GDM1 (cell line): ENCODE data around the gene DCTPP1.

Experiments used
- DNase-seq: peaks from one replicate; lab custom pipeline; 2025; lab: John Stamatoyannopoulos, UW

DCTPP1 gene

DNA sequence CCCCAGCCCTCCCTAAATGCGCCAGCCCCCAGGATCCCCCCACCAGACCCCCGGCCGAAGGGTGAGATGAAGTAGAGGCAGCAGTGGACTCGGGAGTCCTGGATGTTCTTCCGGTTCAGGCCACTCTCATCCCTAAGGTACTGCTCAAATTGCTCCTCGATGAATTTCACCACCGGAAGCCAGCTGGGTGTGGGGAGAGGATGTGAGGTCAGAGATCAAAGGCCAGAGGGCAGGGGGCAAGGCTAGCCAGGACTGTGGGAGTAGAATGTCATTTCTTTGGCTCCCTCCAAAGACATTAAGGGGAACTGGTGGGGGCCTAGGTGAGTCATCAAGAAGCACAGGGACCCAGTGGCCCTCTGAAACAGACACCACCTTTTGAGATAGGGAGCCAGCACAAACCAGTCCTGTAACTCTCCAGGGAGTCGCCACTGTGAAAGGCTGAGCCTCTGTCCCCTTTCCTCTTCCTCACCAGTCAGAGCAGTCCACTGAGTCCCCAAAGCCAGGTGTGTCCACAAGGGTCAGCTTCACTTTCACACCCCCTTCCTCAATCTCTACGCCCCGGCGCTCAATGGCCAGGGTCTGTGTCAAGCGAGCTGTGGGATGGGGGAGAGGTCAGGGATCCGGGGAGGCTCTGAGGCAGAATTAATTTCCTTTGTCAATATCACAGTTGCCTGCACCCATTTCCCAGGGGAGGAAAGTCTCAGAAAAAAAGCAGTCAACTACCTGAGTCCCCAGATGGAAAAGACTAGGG lies 48.4 kb downstream of the DCTPP1 start:
- no peak for DNase-seq

DNA sequence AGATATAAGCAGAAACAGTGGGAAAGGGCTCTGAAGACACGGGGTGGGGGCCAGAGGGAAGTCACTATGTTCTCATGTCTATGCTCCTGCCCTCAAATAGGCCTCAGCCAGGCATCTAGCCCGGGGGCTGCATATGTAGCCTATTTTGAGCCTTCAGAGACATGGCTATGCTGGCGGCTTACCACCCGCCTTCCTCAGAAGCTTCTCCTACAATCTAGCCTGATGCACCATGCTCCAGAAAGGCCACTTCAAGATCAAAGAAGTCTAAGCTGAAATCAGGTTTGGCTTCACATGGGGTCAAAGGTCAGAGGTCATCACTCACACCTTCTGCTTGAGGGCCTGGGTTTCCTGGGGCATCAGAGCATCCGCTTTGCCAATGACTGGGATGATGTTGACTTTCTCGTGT lies 49.0 kb downstream of the DCTPP1 start:
- DNase-seq = no peak

DNA sequence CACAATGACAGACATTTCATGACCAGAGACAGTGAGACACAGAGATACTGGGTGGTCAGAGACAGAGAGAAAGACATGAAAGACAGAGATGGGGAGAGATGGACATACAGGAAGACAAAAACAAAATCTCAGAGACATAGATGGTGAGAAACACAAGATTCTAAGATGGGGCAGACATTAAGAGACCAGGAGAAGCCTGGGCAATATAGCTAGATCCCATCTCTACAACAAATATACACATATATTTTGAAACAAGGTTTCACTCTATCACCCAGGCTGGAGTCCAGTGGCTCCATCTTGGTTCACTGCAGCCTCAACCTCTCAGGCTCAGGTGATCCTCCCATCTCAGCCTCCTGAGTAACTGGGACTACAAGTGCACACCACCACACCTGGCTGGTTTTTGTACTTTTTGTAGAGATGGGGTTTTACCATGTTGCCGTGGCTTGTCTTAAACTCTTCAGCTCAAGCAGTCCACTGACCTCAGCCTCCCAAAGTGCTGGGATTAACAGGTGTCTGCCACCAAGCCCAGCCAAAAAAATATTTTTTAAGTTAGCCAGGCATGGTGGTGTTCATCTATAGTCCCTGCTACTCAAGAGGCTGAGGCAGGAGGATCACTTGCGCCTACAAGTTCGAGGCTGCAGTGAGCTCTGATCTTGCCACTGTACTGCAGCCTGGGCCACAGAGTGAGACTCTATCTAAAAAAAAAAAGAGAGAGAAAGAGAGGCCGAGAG lies 49.6 kb downstream of the DCTPP1 start:
- DNase-seq = no peak

GRCh38 chr16:30379158-30379783 lies 50.6 kb downstream of the DCTPP1 start:
- no peak for DNase-seq

- DNase-seq = peak; percentile 98
Observed at GRCh38 chr16:30378236-30379157, 51.3 kb downstream of the DCTPP1 start.

DNA sequence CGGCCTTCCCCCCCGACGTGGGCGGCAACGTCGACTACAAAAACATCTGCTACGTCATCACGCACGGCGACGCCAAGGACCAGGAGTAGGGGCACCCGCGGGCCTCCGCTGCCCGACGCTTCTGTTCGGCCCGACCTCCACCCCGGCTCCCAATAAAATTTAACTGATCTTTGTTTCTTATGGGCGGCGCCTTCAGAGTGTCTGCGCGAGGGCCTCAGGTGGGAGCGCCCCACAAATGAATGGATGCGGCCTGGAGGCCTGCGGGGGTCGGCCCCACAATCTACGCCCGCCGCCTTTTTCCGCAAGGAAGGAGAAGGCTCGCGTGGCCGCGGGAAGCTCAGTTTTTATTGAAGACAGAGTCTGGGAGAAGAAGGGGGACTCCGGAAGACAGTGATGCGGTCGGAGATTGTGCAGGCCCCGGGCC lies 52.0 kb downstream of the DCTPP1 start:
- peak; percentile 90 for DNase-seq

DNA sequence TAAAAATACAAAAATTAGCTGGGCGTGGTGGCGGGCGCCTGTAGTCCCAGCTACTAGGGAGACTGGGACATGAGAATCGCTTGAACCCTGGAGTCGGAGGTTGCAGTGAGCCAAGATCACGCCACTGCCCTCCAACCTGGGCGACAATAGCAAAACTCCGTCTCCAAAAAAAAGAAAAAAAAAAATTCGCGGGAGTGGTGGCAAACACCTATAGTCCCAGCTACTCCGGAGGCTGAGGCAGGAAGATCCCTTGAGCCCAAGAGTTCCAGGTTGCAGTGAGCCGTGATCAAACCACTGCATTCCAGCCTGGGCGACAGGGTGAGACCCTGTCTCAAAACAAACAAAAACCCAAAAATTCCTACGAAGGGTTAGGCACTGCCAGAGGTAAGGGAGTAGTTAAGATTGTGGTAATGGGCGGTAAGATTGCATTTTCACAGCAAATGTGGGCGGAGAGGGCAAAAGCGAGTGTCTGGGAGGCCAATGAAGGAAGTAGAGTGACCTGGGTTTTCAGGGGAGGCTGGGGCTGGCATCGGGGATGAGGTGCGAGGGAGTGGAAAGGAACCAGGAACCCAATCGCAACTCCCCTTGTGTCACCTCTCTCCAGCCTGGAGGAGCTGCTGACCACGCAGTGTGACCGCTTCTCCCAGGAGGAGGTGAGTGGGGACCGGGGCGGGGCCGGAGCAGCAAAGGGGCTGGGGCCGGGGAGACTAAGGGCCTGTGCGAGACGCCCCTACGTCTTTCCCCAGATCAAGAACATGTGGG lies 52.6 kb downstream of the DCTPP1 start:
- DNase-seq = no peak

GRCh38 chr16:30376461-30376902 lies 53.3 kb downstream of the DCTPP1 start:
- DNase-seq = no peak

DNA sequence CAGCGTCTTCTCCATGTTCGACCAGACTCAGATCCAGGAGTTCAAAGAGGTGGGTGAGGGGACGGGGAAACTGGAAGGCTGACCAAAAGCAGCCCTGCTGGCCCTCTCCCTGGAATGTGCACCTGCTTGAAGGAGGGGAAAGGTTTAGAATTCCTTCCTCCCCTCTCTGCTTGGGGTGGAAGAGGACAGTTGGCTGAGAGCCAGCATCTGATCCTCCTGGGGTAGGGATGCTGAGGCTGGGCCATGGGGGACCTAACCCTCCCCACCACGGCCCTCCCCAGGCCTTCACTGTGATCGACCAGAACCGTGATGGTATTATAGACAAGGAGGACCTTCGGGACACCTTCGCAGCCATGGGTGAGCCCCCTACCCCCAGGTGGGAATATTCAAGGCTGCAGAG lies 54.0 kb downstream of the DCTPP1 start:
- DNase-seq = no peak

DNA sequence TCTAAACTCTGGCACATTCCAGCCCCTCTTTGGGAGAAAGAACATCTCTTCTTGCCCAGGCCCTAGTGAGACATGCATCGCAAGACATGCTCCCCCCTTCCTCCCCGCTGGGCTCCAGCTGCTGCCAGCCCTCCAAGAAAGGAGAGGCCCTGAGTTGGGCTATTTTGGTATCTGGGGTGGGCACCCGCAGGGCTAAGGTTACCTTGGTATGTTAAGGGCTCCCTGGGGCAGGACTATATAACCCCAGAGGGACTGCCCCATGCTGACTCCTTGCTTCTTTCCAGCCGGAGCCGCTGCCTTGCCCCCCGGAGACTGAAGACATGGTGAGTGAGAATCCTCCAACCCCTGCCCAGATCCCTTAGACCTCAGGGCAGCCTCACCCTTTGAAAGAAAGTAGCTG lies 55.3 kb downstream of the DCTPP1 start, which contains the start of gene MYL11:
Gene MYL11, plus strand, starts transcription at position 265 of the 400 bp plus-strand sequence. Its CDS starts 56 bp downstream, at position 321.
- DNase-seq = no peak
